ENCODE data around the gene ECT2. TPM values are rescaled to one million over a fixed set of nuclear protein-coding genes. Genes with fewer than 3 reads are reported as not detected.
A peak's percentile ranks its signal among the peaks of the same experiment; 100 is the strongest.

The ECT2 gene
- total RNA-seq, 1 experiment from 2014 or later = 77.4 TPM

- no peak for DNase-seq
- Histone ChIP-seq H3F3A (ENCODE audit: low read length, unreplicated experiment) (no peaks in the 10 kb centered on the region), H3K27me3 (ENCODE audit: low read length) (no peaks in the 10 kb centered on the region), H3K36me3 (ENCODE audit: low read depth, low read length) (peaks cover 64% of the 10 kb centered on the region), H2AFZ (ENCODE audit: low read length) (no peak overlapping the region), H3K9me2 (replicated peaks; ENCODE audit: low read length) (no peaks in the 10 kb centered on the region), H3K9ac (ENCODE audit: low read length) (no peak overlapping the region), H3K4me2 (ENCODE audit: low read length) (no peak overlapping the region), H3K9me3 (ENCODE audit: low read length) (no peaks in the 10 kb centered on the region), H4K20me1 (ENCODE audit: low read length) (peaks cover 13% of the 10 kb centered on the region; the same call in 1 of the 2 replicates), H3K4me1 (ENCODE audit: insufficient read depth, low read length) (no peaks in the 10 kb centered on the region), H3K4me3 (ENCODE audit: low read length) (no peak overlapping the region), H3K27ac (ENCODE audit: low read length) (no peak overlapping the region), H3K79me2 (ENCODE audit: low read length) (no peaks in the 10 kb centered on the region)
- CTCF ChIA-PET = no interaction called here
- intact Hi-C loops (cut with micrococcal nuclease) = no loop called here
- POLR2A ChIA-PET (ENCODE audit: unreplicated experiment) = interaction anchor here (0.7 kb wide), 1 partner anchor 221 kb away, joined by 4 read pairs; no protein-coding TSS in a partner anchor
- no peak for ATAC-seq
- TF ChIP-seq EZH2 (IDR thresholded peaks at IDR 0.05; ENCODE audit: low read length, unreplicated experiment) (no peak), EZH2phosphoT487 (IDR thresholded peaks at IDR 0.05; ENCODE audit: borderline replicate concordance, low read length) (no peak), CTCF (conservative IDR thresholded peaks at IDR 0.05; ENCODE audit: low read depth, low read length) (no peak)
- BruUV-seq (replicated peaks) = no TSS peak
These were observed 48.7 kb downstream of the ECT2 start for GRCh38 chr3:172799246-172799645.

GRCh38 chr3:172800156-172800555 is 49.6 kb downstream of the ECT2 start:
- Histone ChIP-seq H3K4me3 (ENCODE audit: low read length) (no peak overlapping the region), H3F3A (ENCODE audit: low read length, unreplicated experiment) (no peaks in the 10 kb centered on the region), H3K27ac (ENCODE audit: low read length) (no peak overlapping the region), H3K9me2 (replicated peaks; ENCODE audit: low read length) (no peaks in the 10 kb centered on the region), H3K79me2 (ENCODE audit: low read length) (no peaks in the 10 kb centered on the region), H3K4me1 (ENCODE audit: insufficient read depth, low read length) (no peaks in the 10 kb centered on the region), H3K9me3 (ENCODE audit: low read length) (no peaks in the 10 kb centered on the region), H3K27me3 (ENCODE audit: low read length) (no peaks in the 10 kb centered on the region), H3K4me2 (ENCODE audit: low read length) (no peak overlapping the region), H3K36me3 (ENCODE audit: low read depth, low read length) (peaks cover 63% of the 10 kb centered on the region), H2AFZ (ENCODE audit: low read length) (no peak overlapping the region), H3K9ac (ENCODE audit: low read length) (no peak overlapping the region), H4K20me1 (ENCODE audit: low read length) (peaks cover 13% of the 10 kb centered on the region; the same call in 1 of the 2 replicates)
- intact Hi-C loops (cut with micrococcal nuclease) = no loop called here
- BruUV-seq (replicated peaks) = no TSS peak
- DNase-seq (no peak), ATAC-seq (peak; percentile 37; the same call in 1 of the 2 replicates)
- POLR2A ChIA-PET (ENCODE audit: unreplicated experiment) = no interaction called here
- CTCF ChIA-PET = no interaction called here
- TF ChIP-seq EZH2phosphoT487 (IDR thresholded peaks at IDR 0.05; ENCODE audit: borderline replicate concordance, low read length) (no peak), EZH2 (IDR thresholded peaks at IDR 0.05; ENCODE audit: low read length, unreplicated experiment) (no peak), CTCF (conservative IDR thresholded peaks at IDR 0.05; ENCODE audit: low read depth, low read length) (no peak)

- ChIA-PET CTCF (no interaction called here), POLR2A (ENCODE audit: unreplicated experiment) (no interaction called here)
- no peak overlapping the region for H3K9ac ChIP-seq (ENCODE audit: low read length)
- DNase-seq (no peak), ATAC-seq (no peak)
- no peak overlapping the region for H3K4me2 ChIP-seq (ENCODE audit: low read length)
- intact Hi-C loops (cut with micrococcal nuclease) = no loop called here
- H3K9me3 ChIP-seq (ENCODE audit: low read length) = no peaks in the 10 kb centered on the region
- H4K20me1 ChIP-seq (ENCODE audit: low read length) = 0 out of 2 replicates have a peak, but pooled peaks cover 4% of the 10 kb centered on the region
- no peaks in the 10 kb centered on the region for H3K9me2 ChIP-seq (replicated peaks; ENCODE audit: low read length)
- H3K27ac ChIP-seq (ENCODE audit: low read length) = no peak overlapping the region
- no peaks in the 10 kb centered on the region for H3K4me1 ChIP-seq (ENCODE audit: insufficient read depth, low read length)
- no TSS peak for BruUV-seq (replicated peaks)
- no peak overlapping the region for H2AFZ ChIP-seq (ENCODE audit: low read length)
- H3K36me3 ChIP-seq (ENCODE audit: low read depth, low read length) = peaks cover 78% of the 10 kb centered on the region
- no peaks in the 10 kb centered on the region for H3K27me3 ChIP-seq (ENCODE audit: low read length)
- H3F3A ChIP-seq (ENCODE audit: low read length, unreplicated experiment) = peaks cover under 1% of the 10 kb centered on the region
- H3K79me2 ChIP-seq (ENCODE audit: low read length) = no peaks in the 10 kb centered on the region
- no peak overlapping the region for H3K4me3 ChIP-seq (ENCODE audit: low read length)
- no peak for TF ChIP-seq EZH2 (IDR thresholded peaks at IDR 0.05; ENCODE audit: low read length, unreplicated experiment)
These were observed 53.0 kb downstream of the ECT2 start for GRCh38 chr3:172803489-172803888.

All from PC-3 (cell line).